ENCODE measurements around the gene CSRNP3. TPM values are rescaled to one million over a fixed set of nuclear protein-coding genes. Genes with fewer than 3 reads are reported as not detected.

The CSRNP3 gene
- total RNA-seq, 1 experiment from 2014 or later, result not detected

- no peak for DNase-seq (ENCODE audit: low read depth)
Observed at GRCh38 chr2:165471349-165471950, 2.0 kb downstream of the CSRNP3 start.

DNA sequence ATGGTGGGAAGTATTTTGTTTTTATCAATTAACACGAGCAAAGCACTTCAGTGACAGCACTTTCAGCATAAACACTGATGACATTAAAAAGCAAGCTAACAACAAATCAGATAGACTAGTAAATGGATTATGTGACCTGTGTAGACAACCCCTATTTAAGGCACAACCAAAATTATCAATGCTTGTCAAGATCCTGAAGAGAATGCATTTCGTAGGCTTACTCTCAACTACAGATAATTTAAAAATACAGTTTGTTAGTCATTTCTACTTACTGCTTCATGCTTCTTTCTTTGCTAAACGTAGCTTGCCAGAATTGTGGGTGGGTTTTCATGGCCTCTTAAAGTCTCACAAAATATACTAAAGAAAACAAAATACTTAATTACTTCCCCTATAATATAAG lies 3.4 kb downstream of the CSRNP3 start:
- DNase-seq (ENCODE audit: low read depth), result no peak

GRCh38 chr2:165474619-165475276 lies 5.2 kb downstream of the CSRNP3 start:
- DNase-seq (ENCODE audit: low read depth), result no peak

GRCh38 chr2:165475277-165476004 lies 5.9 kb downstream of the CSRNP3 start:
- no peak for DNase-seq (ENCODE audit: low read depth)

DNA sequence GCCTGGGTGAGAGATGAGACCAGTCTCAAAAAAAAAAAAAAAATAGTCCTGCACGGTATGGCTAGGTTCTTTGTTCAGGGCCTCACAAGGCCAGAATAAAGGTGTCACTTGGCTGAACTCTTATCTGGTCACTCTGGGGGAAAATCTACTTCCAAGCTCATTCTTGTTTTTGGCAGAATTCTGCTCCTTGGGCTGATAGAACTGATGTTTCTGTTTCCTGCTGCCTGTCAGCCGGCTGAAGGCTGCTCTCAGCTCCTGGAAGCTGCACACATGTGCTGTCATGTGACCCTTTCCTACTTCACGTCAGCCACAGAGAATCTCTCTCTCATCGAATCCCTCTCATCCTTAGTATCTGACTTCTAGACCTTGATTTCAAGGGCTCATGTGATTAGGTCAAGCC lies 10.4 kb downstream of the CSRNP3 start:
- no peak for DNase-seq (ENCODE audit: low read depth)

GRCh38 chr2:165494573-165494972 lies 25.1 kb downstream of the CSRNP3 start:
- DNase-seq (ENCODE audit: low read depth), result no peak

DNA sequence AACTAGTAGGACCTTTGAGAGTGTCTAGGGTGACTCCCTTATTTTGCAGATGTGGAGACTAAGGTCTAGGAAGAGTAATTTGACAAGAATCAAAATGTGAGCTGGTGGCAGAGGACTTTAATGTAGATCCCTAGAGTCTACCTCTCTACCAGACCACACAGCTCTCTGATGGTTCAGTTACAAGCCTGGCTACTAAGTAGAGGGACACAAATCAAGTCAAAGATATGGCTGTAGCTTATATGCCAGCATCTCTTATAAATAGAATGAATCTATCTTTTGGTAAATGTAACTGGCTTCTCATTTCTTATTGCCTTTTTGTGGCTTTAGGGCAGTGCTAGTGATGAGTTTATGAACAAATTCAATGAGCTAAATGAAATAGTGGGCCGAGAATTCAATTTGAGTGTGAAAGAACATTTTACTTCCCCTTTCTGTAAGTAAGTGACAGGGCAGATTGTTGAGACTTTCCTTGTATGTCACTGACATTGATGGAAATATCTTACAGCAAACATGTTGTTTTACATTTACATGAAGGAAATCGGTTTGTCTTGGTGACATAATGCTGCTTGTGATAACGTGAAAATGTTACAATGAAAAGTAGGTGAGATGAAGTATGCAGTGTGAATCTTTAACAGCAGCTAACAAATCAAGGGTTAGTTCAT lies 28.3 kb downstream of the CSRNP3 start:
- DNase-seq (ENCODE audit: low read depth), result no peak

DNA sequence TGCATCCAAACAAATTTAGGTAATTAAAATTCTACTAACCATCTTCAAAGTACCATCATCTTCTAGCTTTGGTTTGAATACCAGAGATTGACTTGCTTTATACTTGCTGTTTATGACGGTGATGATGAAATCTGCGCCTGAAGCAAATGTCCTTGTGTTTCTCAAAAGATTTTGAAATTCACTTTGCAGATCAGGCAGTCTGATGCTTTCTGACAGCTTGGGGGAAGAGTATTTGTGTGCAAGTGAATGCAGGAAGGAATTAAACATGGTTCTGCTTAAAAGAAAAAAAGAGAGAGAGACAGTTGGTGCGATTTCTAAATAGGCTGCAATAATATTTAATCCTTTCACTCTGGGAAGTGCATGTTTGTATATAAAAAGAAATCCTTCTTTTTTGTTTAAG lies 29.6 kb downstream of the CSRNP3 start:
- no peak for DNase-seq (ENCODE audit: low read depth)

DNA sequence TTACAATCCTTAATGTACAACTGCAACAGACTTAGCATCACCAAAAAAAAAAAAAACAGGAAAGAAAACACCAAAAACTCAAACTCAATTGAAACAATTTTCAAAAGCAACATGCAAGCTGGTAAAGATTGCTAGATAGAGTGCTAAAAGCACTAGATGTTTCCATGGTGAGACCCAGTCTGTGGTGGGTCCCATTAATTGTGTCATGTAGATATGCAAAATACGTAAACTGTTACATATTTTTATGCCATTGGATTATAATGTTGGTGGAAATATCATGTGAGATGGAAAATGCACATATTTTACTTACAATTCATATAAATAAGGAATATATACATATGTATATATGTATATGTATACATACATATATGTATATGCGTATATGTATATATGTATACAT lies 30.5 kb downstream of the CSRNP3 start:
- DNase-seq (ENCODE audit: low read depth), result no peak

DNA sequence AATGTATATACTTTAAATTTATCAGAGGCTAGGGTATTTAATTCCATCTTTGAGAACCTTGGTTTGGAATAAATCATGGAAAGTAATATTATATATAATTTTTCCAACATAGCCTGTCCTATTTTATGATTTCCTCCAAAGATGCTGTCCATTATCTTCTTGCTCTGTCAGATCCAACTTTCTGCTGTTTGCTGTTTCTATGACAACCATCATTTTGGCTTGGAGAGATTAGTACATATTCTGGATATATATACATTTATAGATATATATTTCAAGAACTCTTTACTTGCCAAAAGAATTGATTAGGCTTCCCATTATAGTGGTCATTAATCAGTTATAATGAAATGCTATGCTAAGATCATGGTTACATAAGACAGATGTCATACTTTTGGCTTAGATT lies 31.3 kb downstream of the CSRNP3 start:
- DNase-seq (ENCODE audit: low read depth), result no peak

DNA sequence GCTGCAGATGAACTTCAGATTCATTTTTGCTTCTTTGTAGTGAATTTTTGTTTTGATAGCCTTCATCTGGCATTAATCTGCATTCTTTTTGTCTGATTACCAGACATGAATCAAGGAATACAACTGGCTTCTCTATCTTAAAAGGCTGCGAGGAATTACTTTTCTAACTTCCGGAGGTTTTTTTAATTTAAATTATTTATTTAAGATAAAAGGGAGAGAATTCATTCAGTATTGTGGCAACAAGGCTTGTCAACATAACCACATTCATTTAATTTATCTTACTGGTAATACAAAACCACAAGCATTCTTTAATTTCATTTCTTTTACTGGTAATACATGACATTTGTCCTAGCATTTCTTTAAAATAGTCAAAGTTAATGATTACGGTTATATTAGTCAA lies 36.0 kb downstream of the CSRNP3 start:
- DNase-seq (ENCODE audit: low read depth), result no peak

DNA sequence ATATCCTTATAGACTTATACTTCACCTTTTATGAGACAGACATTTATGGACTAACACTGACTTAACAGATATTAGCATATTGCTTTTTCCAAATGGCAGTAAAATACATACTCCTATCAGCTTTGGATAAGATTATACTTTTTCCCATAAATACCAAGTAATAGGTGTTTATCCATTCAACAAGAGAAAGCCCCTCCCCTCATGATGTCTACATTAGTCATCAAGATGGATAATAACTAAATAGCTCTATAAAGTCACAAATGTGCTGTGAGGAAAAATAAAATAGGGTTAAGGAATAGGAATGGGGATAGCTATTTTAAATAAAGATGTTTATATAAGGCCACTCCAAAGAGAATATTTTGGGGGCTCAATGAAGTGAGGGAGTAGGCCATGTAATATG lies 39.4 kb downstream of the CSRNP3 start:
- no peak for DNase-seq (ENCODE audit: low read depth)

DNA sequence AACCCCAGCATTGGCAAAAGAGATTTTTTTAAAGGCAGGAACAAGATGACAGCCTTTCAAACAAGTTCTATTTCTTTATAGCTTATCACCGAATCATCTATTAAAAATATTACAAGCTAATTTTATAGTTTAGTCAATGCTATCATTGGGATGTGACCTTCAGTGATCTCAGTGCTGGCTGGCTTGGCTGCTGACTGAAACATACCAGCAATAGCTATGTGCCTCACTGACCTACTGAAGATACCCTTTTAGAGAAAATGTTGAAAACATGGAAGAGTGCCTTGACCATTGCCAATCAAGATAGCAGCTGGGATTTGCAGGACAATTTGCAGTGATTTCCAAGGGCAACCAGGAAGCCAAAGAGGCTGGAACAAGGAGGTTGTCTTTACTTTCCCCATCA lies 44.0 kb downstream of the CSRNP3 start:
- no peak for DNase-seq (ENCODE audit: low read depth)

DNA sequence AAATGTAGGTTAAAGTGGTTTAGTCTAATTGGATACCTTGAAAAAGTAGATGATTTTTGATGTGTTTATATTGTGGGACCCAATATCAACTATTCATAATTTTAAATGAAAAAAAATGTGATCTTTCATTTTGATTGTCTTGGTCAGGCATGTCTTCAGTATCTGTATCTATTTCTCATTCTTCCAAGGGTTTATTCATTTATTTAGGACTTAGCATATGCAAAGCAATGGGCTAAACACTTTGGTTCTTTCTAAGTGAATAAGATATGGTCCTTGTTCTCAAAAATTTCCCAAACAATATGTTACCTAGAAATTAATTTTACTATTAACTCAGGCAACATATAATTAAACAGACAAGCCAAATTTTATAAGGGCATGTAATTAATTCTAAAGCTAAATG lies 49.1 kb downstream of the CSRNP3 start:
- DNase-seq (ENCODE audit: low read depth), result no peak

DNA sequence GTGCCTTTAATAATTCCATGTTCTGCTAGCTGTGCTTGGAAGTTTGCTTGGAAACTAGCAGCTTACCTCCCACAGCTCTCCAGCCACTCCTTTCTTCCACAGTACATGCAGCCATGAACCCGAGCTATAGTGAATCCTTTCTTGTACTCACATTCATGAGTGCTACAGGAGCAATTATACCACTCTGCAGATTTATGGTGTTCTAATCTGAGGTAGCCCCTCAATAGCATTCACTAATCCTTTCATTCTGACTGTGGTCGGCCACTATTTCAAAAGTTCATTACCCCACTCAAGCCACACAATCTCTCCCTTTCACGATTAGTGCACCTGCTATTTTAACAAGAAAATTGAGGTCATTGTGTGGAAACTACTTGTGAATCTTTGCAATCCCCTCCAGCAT lies 53.2 kb downstream of the CSRNP3 start:
- DNase-seq (ENCODE audit: low read depth), result no peak

GRCh38 chr2:165524720-165525119 lies 55.2 kb downstream of the CSRNP3 start:
- DNase-seq (ENCODE audit: low read depth), result no peak

DNA sequence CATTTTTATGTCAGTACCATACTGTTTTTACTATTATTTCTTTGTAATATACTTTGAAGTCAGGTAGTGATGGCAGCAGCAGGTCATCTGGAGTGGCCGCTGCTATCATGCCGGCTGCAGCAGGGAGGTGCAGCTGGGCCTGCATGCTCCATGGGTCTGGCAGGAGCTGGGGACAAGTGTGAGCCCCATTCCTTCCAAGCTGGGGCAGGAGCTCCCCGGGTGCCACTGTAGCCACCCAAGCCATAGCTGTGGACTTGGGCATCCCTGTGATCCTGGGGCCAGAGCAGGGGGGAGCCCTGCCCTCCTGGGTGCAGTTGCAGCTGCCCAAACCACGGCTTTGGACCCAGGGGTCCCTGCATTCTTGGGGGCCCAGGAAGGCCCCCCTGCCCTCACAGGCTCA lies 59.2 kb downstream of the CSRNP3 start:
- DNase-seq (ENCODE audit: low read depth), result no peak

DNA sequence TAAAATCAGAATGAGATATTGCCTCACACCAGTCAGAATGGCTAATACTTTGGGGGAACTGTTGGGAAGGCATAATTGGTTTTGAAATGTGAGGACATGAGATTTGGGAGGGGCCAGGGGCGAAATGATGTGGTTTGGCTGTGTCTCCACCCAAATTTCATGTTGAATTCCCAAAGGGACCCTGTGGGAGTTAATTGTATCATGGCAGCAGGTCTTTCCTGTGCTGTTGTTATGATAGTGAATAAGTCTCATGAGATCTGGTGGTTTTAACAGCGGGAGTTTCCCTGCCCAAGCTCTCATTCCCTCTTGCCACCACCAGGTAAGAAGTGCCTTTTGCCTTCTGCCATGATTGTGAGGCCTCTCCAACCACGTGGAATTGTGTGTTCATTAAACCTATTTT lies 59.6 kb downstream of the CSRNP3 start:
- DNase-seq (ENCODE audit: low read depth), result no peak

DNA sequence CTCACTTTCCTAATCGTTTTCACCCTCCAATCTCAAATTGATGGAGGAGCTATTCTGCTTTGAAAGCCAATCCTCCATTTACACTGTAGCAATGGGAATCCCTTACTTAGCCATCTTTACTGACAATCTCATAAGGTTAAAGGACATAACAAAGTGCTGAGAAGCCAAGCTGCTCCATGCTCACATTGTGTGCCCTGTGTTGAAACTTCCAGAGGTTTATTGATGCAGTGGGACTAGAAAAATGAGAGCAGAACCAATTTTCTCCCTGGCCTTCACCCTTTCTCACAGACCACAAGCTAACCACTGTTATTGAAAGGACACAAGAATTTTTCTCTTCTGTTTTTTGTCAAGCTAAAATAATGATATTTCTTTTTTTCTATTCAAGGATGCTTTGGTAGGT lies 63.8 kb downstream of the CSRNP3 start:
- DNase-seq (ENCODE audit: low read depth), result no peak

GRCh38 chr2:165535471-165535870 lies 66.0 kb downstream of the CSRNP3 start:
- DNase-seq (ENCODE audit: low read depth), result no peak

DNA sequence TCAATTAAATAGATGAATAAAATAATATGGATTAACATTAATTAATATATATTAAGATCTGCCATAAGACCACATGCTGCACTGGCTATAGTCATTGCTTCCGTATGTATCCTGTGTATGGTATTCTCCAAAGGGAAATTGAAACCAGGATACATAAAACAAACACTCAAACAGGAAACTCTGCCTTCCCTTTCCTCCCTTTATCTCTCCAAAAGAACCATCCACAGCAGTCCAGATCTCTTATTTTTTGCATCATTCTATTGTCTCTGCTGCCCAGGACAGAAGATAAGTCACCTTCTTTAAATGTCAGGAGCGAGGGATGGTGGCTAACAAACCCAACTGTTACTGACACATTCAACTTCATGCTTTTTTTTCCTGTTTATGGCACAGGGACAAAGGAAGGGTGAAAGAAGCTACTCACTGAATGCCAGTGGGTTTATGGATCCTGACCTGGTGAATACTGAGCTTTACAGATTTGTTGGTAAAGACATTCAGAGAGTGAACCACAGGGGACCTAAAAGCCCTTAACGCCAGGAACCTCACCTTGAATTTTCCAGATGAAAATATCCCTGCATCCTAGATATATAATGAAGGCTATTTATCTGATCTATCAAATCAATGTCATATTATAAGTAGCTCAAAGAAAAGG lies 67.5 kb downstream of the CSRNP3 start:
- no peak for DNase-seq (ENCODE audit: low read depth)

GRCh38 chr2:165539985-165540384 lies 70.5 kb downstream of the CSRNP3 start:
- no peak for DNase-seq (ENCODE audit: low read depth)
